Astrocyte (in vitro differentiated cells and primary cell): ENCODE data around the gene TRPC4AP.

Experiments
- CTCF ChIP-seq: IDR thresholded peaks from 2 replicates; pipeline ENCODE4 v1.5.1; 2011; ENCODE audit warnings: low read depth, mild to moderate bottlenecking, inconsistent platforms, low read length, moderate library complexity; ENCODE audit not compliant: insufficient read depth
- EZH2 ChIP-seq: IDR thresholded peaks from 2 replicates; pipeline ENCODE4 v1.6.1; 2012; ENCODE audit warnings: mild to moderate bottlenecking, low read length, inconsistent platforms; ENCODE audit not compliant: insufficient read depth

- TF ChIP-seq EZH2 (no peak), CTCF (no peak)
Observed at GRCh38 chr20:35055445-35056276, 36.9 kb downstream of the TRPC4AP start.
